22Rv1 (cell line): ENCODE results near the gene SPATC1L.

ENCODE experiments used
- CTCF ChIP-seq: fragments of 450-650 bp; IDR thresholded peaks from 2 replicates; pipeline ENCODE4 v1.5.1; 2017; ENCODE audit warnings: mild to moderate bottlenecking
- ZFX ChIP-seq: fragments of 450-650 bp; IDR thresholded peaks from 2 replicates; pipeline ENCODE4 v1.6.1; 2017; ENCODE audit warnings: antibody characterized with exemption, borderline replicate concordance

DNA sequence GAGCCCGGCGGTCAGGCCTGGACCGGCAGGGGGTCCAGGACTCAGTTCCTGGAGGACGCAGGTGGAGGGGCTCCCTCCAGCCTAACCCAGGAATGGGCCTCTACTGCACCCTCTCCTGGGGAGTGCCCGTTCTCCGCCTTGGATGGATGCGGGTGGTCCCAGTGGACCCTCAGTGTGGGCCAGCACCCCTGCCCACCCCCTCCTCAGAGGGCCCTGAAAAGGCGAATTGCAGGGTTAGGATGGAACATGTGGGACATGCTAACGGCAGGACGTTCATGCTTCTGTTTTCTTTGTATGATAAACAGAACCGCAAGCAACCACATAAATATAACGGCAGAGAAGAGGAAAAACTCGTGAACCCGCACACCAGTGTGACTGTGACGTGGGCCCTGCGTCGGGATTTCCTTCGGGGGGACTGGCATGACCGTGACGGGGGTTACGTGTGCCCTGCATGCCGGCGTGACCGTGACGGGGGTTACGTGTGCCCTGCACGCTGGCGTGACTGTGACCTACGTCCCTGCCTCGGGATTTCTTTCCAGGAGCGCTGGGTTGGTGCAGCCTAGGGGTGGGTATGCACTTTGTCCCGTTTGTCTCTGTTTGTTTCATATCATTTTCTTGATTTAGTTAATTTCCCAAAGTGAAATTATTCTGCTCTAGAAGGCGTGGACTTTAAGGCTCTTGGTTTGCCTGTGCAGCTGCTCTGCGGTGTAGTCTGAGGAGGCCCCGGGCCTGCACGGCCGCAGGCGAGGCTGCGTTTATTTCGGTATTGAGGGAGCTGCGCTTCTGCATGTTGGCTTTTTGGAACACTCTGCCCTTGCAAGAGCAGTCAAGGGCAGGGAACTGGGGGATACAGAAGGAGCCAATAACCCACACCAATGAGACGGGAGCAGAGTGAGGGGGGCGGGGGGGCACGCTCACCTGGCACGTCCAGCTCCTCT lies 32.0 kb downstream of the SPATC1L start:
- TF ChIP-seq CTCF = no peak
- TF ChIP-seq ZFX = no peak
